Lower leg skin (tissue), 4 donors: ENCODE measurements around the gene SHISA8. TPM values are rescaled to one million over a fixed set of nuclear protein-coding genes. Genes with fewer than 3 reads are reported as not detected.
"Not testable (repeated sequence)": the region's sequence is repeated elsewhere in the genome, so short reads cannot be mapped to it uniquely, and the experiment has no call there.

Experiments used
- DNase-seq, 2 donors: peaks; one replicate each; pipeline ENCODE4 v3.0.0-alpha.2; 2019; ENCODE audit warnings: low spot score in 2 of 2
- H3K4me3 ChIP-seq: fragments of 200-600 bp; sonication (generic); 2 replicates; pipeline ENCODE4 v1.5.1; 2017; ENCODE audit warnings: mild to moderate bottlenecking, low read depth; ENCODE audit not compliant: poor library complexity, severe bottlenecking
- POLR2A ChIP-seq, 2 donors: fragments of 450-650 bp; IDR thresholded peaks; one replicate each; pipeline ENCODE4 v1.6.1; 2016 to 2017; ENCODE audit warnings: antibody characterized with exemption in 2 of 2, mild to moderate bottlenecking in 1 of 2, moderate library complexity in 1 of 2
- WGBS, 2 donors: methylation state at CpG; one replicate each; pipeline ENCODE4 v1.1.5; 2018; 5-methylcytosine and 5-hydroxymethylcytosine counted together
- intact Hi-C: fragments of 100-400 bp; cut with DNase I; formaldehyde crosslinking; loops from one replicate; pipeline ENCODE4 v1.15.0; 2023; ENCODE audit warnings: low total_unique reads
- total RNA-seq, 4 donors: library from RNA; depleted of rRNA; stranded (reverse); fragments of >200 nt; gene quantifications; one replicate each; pipeline ENCODE4 v1.1.0, GENCODE V29; 2016
- TF ChIP-seq, protein P1 (sequence below), 3 donors: fragments of 450-650 bp; IDR thresholded peaks; one replicate each; pipeline ENCODE4 v1.5.1; 2016; ENCODE audit warnings: antibody characterized with exemption in 3 of 3, mild to moderate bottlenecking in 3 of 3, moderate library complexity in 2 of 3

Gene SHISA8
- total RNA-seq, 4 donors from 2014 or later: 0.46 to 2.0 (median 1.0) TPM

DNA sequence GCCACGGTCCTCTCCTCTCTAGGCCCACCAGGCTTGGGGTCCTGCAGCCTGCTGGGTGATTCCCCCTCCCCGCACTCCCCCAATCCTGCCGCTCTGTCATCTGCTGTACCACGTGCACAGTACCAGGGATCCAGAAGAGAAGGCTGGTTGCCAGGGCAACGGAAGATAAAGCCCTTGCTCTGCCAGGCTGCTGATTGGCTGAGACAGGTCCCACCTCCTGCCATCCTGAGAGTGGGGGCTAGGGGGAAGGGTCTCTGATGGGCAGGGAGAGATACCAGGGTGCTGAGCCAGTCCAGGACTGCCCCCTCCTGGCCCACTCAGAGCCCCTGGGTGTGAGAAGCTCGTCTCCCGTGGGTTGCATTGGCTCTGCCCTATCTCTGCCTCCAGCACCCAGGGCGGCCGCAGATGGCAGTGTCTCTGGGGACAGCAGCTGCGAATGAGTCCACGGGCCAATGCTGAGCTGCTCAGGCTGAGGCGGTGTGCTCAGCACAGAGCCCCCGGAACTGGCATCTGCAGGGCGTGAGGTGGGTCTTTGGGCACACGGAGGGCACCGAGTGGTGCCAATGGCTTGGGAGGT, 37.1 kb upstream of the SHISA8 start, which contains the start of gene SMIM45:
Gene SMIM45 (plus strand): TSS at position 253 of the 577 bp plus-strand sequence.
- 65 to 68% methylated on average over 16 of the region's 16 CpGs for WGBS, 2 donors
- no peak for DNase-seq
- TF ChIP-seq POLR2A (IDR thresholded peaks at IDR 0.05): no peak
- TF ChIP-seq, protein P1, sequence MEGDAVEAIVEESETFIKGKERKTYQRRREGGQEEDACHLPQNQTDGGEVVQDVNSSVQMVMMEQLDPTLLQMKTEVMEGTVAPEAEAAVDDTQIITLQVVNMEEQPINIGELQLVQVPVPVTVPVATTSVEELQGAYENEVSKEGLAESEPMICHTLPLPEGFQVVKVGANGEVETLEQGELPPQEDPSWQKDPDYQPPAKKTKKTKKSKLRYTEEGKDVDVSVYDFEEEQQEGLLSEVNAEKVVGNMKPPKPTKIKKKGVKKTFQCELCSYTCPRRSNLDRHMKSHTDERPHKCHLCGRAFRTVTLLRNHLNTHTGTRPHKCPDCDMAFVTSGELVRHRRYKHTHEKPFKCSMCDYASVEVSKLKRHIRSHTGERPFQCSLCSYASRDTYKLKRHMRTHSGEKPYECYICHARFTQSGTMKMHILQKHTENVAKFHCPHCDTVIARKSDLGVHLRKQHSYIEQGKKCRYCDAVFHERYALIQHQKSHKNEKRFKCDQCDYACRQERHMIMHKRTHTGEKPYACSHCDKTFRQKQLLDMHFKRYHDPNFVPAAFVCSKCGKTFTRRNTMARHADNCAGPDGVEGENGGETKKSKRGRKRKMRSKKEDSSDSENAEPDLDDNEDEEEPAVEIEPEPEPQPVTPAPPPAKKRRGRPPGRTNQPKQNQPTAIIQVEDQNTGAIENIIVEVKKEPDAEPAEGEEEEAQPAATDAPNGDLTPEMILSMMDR (IDR thresholded peaks at IDR 0.05): no peak
- no peak within 1 kb of the TSS for H3K4me3 ChIP-seq
- intact Hi-C loops: no loop called here

DNA sequence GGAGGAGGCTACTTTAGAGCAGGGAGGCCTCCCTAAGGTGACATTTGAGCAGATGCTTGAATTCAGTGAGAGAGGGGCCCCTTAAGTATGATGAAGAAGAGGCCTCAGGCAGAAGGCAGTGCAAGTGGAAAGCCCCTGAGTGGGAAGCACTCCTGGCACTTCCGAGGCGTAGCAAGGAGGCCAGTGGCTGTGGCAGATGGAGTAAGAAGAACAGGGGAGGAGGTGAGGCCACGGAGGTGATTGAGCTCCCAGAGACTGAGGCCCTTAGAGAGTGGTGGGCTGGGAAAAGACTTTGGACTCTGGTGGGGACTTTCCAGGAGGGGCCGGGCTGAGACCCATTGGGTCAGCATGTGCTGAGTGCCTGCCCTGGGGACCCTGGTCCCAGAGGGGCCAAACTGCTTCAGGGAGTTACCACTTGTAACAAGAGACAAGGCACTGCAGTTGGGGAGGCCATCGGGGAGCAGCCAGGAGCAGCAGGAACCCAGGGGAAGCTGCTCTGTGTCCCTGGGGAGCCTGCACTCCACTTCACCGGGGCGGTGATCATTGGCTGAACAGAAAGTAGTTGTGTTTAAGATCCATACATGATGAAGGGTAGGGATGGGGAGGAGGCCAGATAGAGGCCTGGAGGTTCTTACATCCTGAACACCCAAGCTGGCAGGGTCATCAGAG, 34.6 kb upstream of the SHISA8 start:
- 84 to 86% methylated on average over 7 of the region's 7 CpGs for WGBS, 2 donors
- H3K4me3 ChIP-seq: no peak overlapping the region
- no peak for DNase-seq
- TF ChIP-seq, protein P1 (IDR thresholded peaks at IDR 0.05): no peak
- no peak for TF ChIP-seq POLR2A (IDR thresholded peaks at IDR 0.05)
- intact Hi-C loops: loop anchor here (10.0 kb wide), 2 partner anchors 125 to 255 kb away; partner anchors contain the start of gene MEI1

DNA sequence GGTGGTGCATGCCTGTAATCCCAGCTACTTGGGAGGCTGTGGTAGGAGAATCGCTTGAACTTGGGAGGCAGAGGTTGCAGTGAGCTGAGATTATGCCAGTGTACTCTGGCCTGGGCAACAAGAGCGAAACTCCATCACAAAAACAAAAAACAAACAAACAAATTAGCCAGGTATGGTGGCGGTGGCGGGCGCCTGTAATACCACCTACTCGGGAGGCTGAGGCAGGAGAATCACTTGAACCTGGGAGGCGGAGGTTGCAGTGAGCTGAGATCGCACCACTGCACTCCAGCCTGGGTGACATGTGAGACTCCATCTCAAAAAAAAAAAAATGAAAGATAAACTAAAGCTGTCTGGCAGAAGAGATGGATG, 34.0 kb upstream of the SHISA8 start:
- H3K4me3 ChIP-seq: not testable (repeated sequence)
- WGBS, 2 donors: 80 to 91% methylated on average over 8 of the region's 8 CpGs
- intact Hi-C loops: loop anchor here (10.0 kb wide), 2 partner anchors 124 to 254 kb away; partner anchors contain the start of gene MEI1

DNA sequence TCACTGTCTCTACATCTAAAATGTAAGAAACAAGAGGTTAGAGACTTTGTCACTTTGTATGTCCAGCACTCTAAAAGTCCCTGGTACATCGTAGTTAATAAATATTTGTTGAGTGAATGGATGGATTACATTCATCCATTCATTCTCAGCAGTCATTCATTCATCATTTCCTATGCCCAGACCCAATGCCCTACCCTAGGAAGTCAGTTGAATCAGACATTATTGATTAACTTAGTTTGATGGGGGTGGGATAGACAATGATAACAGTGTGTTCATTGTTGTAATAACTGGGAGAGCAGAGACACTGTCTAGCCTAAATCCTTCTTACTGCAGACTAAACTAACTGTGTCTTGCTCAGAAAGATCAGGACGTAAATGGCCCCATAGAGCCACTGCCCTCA, 33.3 kb upstream of the SHISA8 start:
- no peak for DNase-seq
- TF ChIP-seq, protein P1 (IDR thresholded peaks at IDR 0.05): no peak
- no peak for TF ChIP-seq POLR2A (IDR thresholded peaks at IDR 0.05)
- no peak overlapping the region for H3K4me3 ChIP-seq
- 94 to 98% methylated on average over 2 of the region's 2 CpGs for WGBS, 2 donors
- intact Hi-C loops: loop anchor here (10.0 kb wide), 2 partner anchors 123 to 253 kb away; partner anchors contain the start of gene MEI1

More for the DNA sequence above, 34.0 kb upstream of the SHISA8 start:
- DNase-seq: not testable (repeated sequence)

DNA sequence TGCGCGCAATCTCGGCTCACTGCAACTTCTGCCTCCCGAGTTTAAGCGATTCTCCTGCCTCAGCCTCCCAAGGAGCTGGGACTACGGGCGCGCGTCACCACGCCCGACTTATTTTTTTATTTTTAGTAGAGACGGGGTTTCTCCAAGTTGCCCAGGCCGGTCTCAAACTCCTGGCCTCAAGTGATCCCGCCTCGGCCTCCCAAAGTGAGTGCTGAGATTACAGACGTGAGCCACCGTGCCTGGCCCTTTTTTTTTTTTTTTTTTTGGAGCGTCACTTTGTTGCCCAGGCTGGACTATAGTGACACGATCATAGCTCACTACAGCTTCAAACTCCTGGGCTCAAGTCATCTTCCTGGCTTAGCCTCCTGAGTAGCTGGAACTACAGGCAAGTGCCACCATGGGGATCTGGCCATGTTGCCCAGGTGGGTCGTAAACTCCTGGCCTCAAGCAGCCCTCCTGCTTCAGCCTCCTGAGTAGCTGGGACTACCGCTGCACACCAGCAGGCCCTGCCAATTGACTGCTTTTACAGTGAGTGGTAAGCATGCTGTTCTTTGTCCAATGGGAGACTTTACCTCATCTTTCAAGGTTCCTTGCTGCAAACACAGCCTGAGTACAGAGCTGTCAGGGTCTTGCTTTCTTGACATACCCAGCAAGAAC, 32.7 kb upstream of the SHISA8 start:
- intact Hi-C loops: loop anchor here (10.0 kb wide), 2 partner anchors 123 to 253 kb away; partner anchors contain the start of gene MEI1
- 70 to 71% methylated on average over 21 of the region's 21 CpGs for WGBS, 2 donors
- no peak overlapping the region for H3K4me3 ChIP-seq
- DNase-seq: no peak
- TF ChIP-seq, protein P1 (IDR thresholded peaks at IDR 0.05): no peak
- TF ChIP-seq POLR2A (IDR thresholded peaks at IDR 0.05): no peak
